Measurements from ENCODE around the gene CCDC117. TPM values are rescaled to one million over a fixed set of nuclear protein-coding genes. Genes with fewer than 3 reads are reported as not detected.
"Not testable (repeated sequence)": the region's sequence is repeated elsewhere in the genome, so short reads cannot be mapped to it uniquely, and the experiment has no call there.

The CCDC117 gene
- total RNA-seq (2012; rRNA removed), result 14.7 and 16.2 TPM in 2 replicates

GRCh38 chr22:28772633-28773460, at the start of gene CCDC117:
Gene CCDC117 (plus strand): TSS chr22:28772695. CDS start chr22:28772850, 155 bp downstream.
- Histone ChIP-seq H3K4me2 (ENCODE audit: low read length) (peak within 1 kb of the TSS; percentile 75), H3K27me3 (ENCODE audit: control insufficient read depth, insufficient read depth, low read length) (no peaks in the 10 kb centered on the region), H3K4me3 (ENCODE audit: low read length) (peak within 1 kb of the TSS; percentile 69), H3K4me1 (ENCODE audit: control insufficient read depth, insufficient read depth, low read length) (no peaks in the 10 kb centered on the region), H3K9me3 (replicated peaks; ENCODE audit: low read length) (no peaks in the 10 kb centered on the region), H3K9ac (ENCODE audit: low read depth, low read length) (peak within 1 kb of the TSS; percentile 93), H3K36me3 (ENCODE audit: insufficient read depth, low read length) (peaks cover 8% of the 10 kb centered on the region)

GRCh38 chr22:28728002-28728401, 44.5 kb upstream of the CCDC117 start:
- H3K9ac ChIP-seq (ENCODE audit: low read depth, low read length), result no peak overlapping the region
- H3K36me3 ChIP-seq (ENCODE audit: insufficient read depth, low read length), result peaks cover 2% of the 10 kb centered on the region
- H3K27me3 ChIP-seq (ENCODE audit: control insufficient read depth, insufficient read depth, low read length), result no peaks in the 10 kb centered on the region
- no peaks in the 10 kb centered on the region for H3K9me3 ChIP-seq (replicated peaks; ENCODE audit: low read length)
- H3K4me2 ChIP-seq (ENCODE audit: low read length), result no peak overlapping the region
- H3K4me3 ChIP-seq (ENCODE audit: low read length), result no peak overlapping the region
- H3K4me1 ChIP-seq (ENCODE audit: control insufficient read depth, insufficient read depth, low read length), result peaks cover 6% of the 10 kb centered on the region

- Histone ChIP-seq H3K4me3 (ENCODE audit: low read length) (no peak overlapping the region), H3K4me2 (ENCODE audit: low read length) (no peak overlapping the region), H3K9ac (ENCODE audit: low read depth, low read length) (no peak overlapping the region), H3K27me3 (ENCODE audit: control insufficient read depth, insufficient read depth, low read length) (no peaks in the 10 kb centered on the region), H3K9me3 (replicated peaks; ENCODE audit: low read length) (no peaks in the 10 kb centered on the region), H3K36me3 (ENCODE audit: insufficient read depth, low read length) (peaks cover 7% of the 10 kb centered on the region), H3K4me1 (ENCODE audit: control insufficient read depth, insufficient read depth, low read length) (peaks cover 6% of the 10 kb centered on the region)
These were observed 43.7 kb upstream of the CCDC117 start for GRCh38 chr22:28728621-28729313.

GRCh38 chr22:28730179-28730578, 42.3 kb upstream of the CCDC117 start:
- no peaks in the 10 kb centered on the region for H3K27me3 ChIP-seq (ENCODE audit: control insufficient read depth, insufficient read depth, low read length)
- no peak overlapping the region for H3K4me3 ChIP-seq (ENCODE audit: low read length)
- peaks cover 6% of the 10 kb centered on the region for H3K4me1 ChIP-seq (ENCODE audit: control insufficient read depth, insufficient read depth, low read length)
- H3K36me3 ChIP-seq (ENCODE audit: insufficient read depth, low read length), result peaks cover 7% of the 10 kb centered on the region
- no peaks in the 10 kb centered on the region for H3K9me3 ChIP-seq (replicated peaks; ENCODE audit: low read length)
- no peak overlapping the region for H3K9ac ChIP-seq (ENCODE audit: low read depth, low read length)
- no peak overlapping the region for H3K4me2 ChIP-seq (ENCODE audit: low read length)

- Histone ChIP-seq H3K4me1 (ENCODE audit: control insufficient read depth, insufficient read depth, low read length) (peaks cover 8% of the 10 kb centered on the region), H3K9me3 (replicated peaks; ENCODE audit: low read length) (no peaks in the 10 kb centered on the region), H3K4me2 (ENCODE audit: low read length) (no peak overlapping the region), H3K4me3 (ENCODE audit: low read length) (no peak overlapping the region), H3K36me3 (ENCODE audit: insufficient read depth, low read length) (peaks cover 9% of the 10 kb centered on the region), H3K9ac (ENCODE audit: low read depth, low read length) (no peak overlapping the region), H3K27me3 (ENCODE audit: control insufficient read depth, insufficient read depth, low read length) (no peaks in the 10 kb centered on the region)
These were observed 38.1 kb upstream of the CCDC117 start for GRCh38 chr22:28734393-28734792.

- no peak overlapping the region for H3K9ac ChIP-seq (ENCODE audit: low read depth, low read length)
- H3K4me3 ChIP-seq (ENCODE audit: low read length), result no peak overlapping the region
- H3K36me3 ChIP-seq (ENCODE audit: insufficient read depth, low read length), result peaks cover 9% of the 10 kb centered on the region
- H3K4me1 ChIP-seq (ENCODE audit: control insufficient read depth, insufficient read depth, low read length), result peaks cover 12% of the 10 kb centered on the region
- no peaks in the 10 kb centered on the region for H3K27me3 ChIP-seq (ENCODE audit: control insufficient read depth, insufficient read depth, low read length)
- H3K9me3 ChIP-seq (replicated peaks; ENCODE audit: low read length), result no peaks in the 10 kb centered on the region
- H3K4me2 ChIP-seq (ENCODE audit: low read length), result no peak overlapping the region
These were observed 36.0 kb upstream of the CCDC117 start for GRCh38 chr22:28736301-28737155.

GRCh38 chr22:28737701-28738100, 34.8 kb upstream of the CCDC117 start:
- no peaks in the 10 kb centered on the region for H3K9me3 ChIP-seq (replicated peaks; ENCODE audit: low read length)
- H3K4me3 ChIP-seq (ENCODE audit: low read length), result no peak overlapping the region
- peaks cover 9% of the 10 kb centered on the region for H3K36me3 ChIP-seq (ENCODE audit: insufficient read depth, low read length)
- H3K27me3 ChIP-seq (ENCODE audit: control insufficient read depth, insufficient read depth, low read length), result no peaks in the 10 kb centered on the region
- peaks cover 12% of the 10 kb centered on the region for H3K4me1 ChIP-seq (ENCODE audit: control insufficient read depth, insufficient read depth, low read length)
- no peak overlapping the region for H3K9ac ChIP-seq (ENCODE audit: low read depth, low read length)
- no peak overlapping the region for H3K4me2 ChIP-seq (ENCODE audit: low read length)

- not testable (repeated sequence) for H3K4me3 ChIP-seq (ENCODE audit: low read length); H3K9me3 ChIP-seq (replicated peaks; ENCODE audit: low read length); H3K36me3 ChIP-seq (ENCODE audit: insufficient read depth, low read length); H3K4me2 ChIP-seq (ENCODE audit: low read length); H3K27me3 ChIP-seq (ENCODE audit: control insufficient read depth, insufficient read depth, low read length); H3K9ac ChIP-seq (ENCODE audit: low read depth, low read length)
- H3K4me1 ChIP-seq (ENCODE audit: control insufficient read depth, insufficient read depth, low read length), result peaks cover 16% of the 10 kb centered on the region
These were observed 33.6 kb upstream of the CCDC117 start for GRCh38 chr22:28738876-28739275.

- peak overlapping the region; percentile 94 for H3K4me3 ChIP-seq (ENCODE audit: low read length)
- peaks cover 20% of the 10 kb centered on the region for H3K36me3 ChIP-seq (ENCODE audit: insufficient read depth, low read length)
- peaks cover 16% of the 10 kb centered on the region for H3K4me1 ChIP-seq (ENCODE audit: control insufficient read depth, insufficient read depth, low read length)
- peak overlapping the region; percentile 93 for H3K9ac ChIP-seq (ENCODE audit: low read depth, low read length)
- H3K4me2 ChIP-seq (ENCODE audit: low read length), result peak overlapping the region; percentile 89
- H3K9me3 ChIP-seq (replicated peaks; ENCODE audit: low read length), result no peaks in the 10 kb centered on the region
- no peaks in the 10 kb centered on the region for H3K27me3 ChIP-seq (ENCODE audit: control insufficient read depth, insufficient read depth, low read length)
These were observed 31.2 kb upstream of the CCDC117 start for GRCh38 chr22:28741200-28741784.

GRCh38 chr22:28741785-28742561, 30.5 kb upstream of the CCDC117 start, which contains the start of the genes CHEK2 and HSCB:
Gene CHEK2 (minus strand): TSS chr22:28741820. CDS start chr22:28734721, 7,099 bp downstream.
Gene HSCB (plus strand): TSS chr22:28742039. CDS start chr22:28742096, 57 bp downstream.
- H3K9ac ChIP-seq (ENCODE audit: low read depth, low read length), result peak within 1 kb of the TSS; percentile 93
- H3K4me2 ChIP-seq (ENCODE audit: low read length), result peak within 1 kb of the TSS; percentile 89
- peaks cover 21% of the 10 kb centered on the region for H3K36me3 ChIP-seq (ENCODE audit: insufficient read depth, low read length)
- peaks cover 16% of the 10 kb centered on the region for H3K4me1 ChIP-seq (ENCODE audit: control insufficient read depth, insufficient read depth, low read length)
- H3K4me3 ChIP-seq (ENCODE audit: low read length), result peak within 1 kb of the TSS; percentile 94
- no peaks in the 10 kb centered on the region for H3K27me3 ChIP-seq (ENCODE audit: control insufficient read depth, insufficient read depth, low read length)
- no peaks in the 10 kb centered on the region for H3K9me3 ChIP-seq (replicated peaks; ENCODE audit: low read length)

Measured in skeletal muscle satellite cell (primary cell).